ENCODE measurements around the gene PHF14. TPM values are rescaled to one million over a fixed set of nuclear protein-coding genes. Genes with fewer than 3 reads are reported as not detected.
"Not testable (repeated sequence)": the region's sequence is repeated elsewhere in the genome, so short reads cannot be mapped to it uniquely, and the experiment has no call there.

Gene PHF14
- total RNA-seq, 1 experiment from 2014 or later, result 182 TPM

DNA sequence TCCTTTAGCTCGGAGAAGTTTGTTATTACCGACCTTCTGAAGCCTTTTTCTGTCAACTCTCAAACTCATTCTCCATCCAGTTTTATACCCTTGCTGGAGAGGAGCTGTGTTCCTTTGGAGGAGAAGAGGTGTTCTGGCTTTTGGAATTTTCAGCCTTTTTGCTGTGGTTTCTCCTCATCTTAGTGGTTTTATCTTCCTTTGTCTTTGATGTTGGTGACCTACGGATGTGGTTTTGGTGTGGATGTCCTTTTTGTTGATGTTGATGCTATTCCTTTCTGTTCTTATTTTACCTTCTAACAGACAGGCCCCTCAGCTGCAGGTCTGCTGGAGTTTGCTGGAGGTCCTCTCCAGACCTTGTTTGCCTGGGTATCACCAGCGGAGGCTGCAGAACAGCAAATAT is 8.7 kb upstream of the PHF14 start:
- H2AFZ ChIP-seq (ENCODE audit: low read length); H3K9ac ChIP-seq (ENCODE audit: low read length); H3K4me2 ChIP-seq (ENCODE audit: low read depth, low read length, poor library complexity, severe bottlenecking): not testable (repeated sequence)

GRCh38 chr7:10972174-10972573 is 1.5 kb upstream of the PHF14 start:
- no peaks in the 10 kb centered on the region for H4K20me1 ChIP-seq (ENCODE audit: insufficient read depth, low read depth, low read length)
- H3K4me2 ChIP-seq (ENCODE audit: low read depth, low read length, poor library complexity, severe bottlenecking), result peak overlapping the region; percentile 40
- no peak overlapping the region for H3K4me3 ChIP-seq (ENCODE audit: low read length)
- H3K27ac ChIP-seq (ENCODE audit: low read length), result peak overlapping the region; percentile 83
- no peaks in the 10 kb centered on the region for H3K9me2 ChIP-seq (replicated peaks; ENCODE audit: insufficient read depth, low read length)
- no peak overlapping the region; the same call in 1 of the 2 replicates for H3K9ac ChIP-seq (ENCODE audit: low read length)
- peaks cover 47% of the 10 kb centered on the region for H3K4me1 ChIP-seq (ENCODE audit: low read length)
- H3K27me3 ChIP-seq (ENCODE audit: low read length), result no peaks in the 10 kb centered on the region
- H3K79me2 ChIP-seq (ENCODE audit: low read length), result peaks cover 33% of the 10 kb centered on the region
- no peak for DNase-seq
- H2AFZ ChIP-seq (ENCODE audit: low read length), result no peak overlapping the region
- peaks cover 19% of the 10 kb centered on the region for H3K36me3 ChIP-seq (ENCODE audit: insufficient read depth, low read length)
- no peaks in the 10 kb centered on the region for H3K9me3 ChIP-seq (ENCODE audit: low read length)

More for the DNA sequence above, 8.7 kb upstream of the PHF14 start:
- H4K20me1 ChIP-seq (ENCODE audit: insufficient read depth, low read depth, low read length); H3K9me3 ChIP-seq (ENCODE audit: low read length); H3K9me2 ChIP-seq (replicated peaks; ENCODE audit: insufficient read depth, low read length); H3K4me3 ChIP-seq (ENCODE audit: low read length); DNase-seq; H3K4me1 ChIP-seq (ENCODE audit: low read length); H3K27ac ChIP-seq (ENCODE audit: low read length); H3K79me2 ChIP-seq (ENCODE audit: low read length); H3K36me3 ChIP-seq (ENCODE audit: insufficient read depth, low read length); H3K27me3 ChIP-seq (ENCODE audit: low read length): not testable (repeated sequence)

- no peaks in the 10 kb centered on the region for H3K27me3 ChIP-seq (ENCODE audit: low read length)
- H3K9me2 ChIP-seq (replicated peaks; ENCODE audit: insufficient read depth, low read length), result no peaks in the 10 kb centered on the region
- peak overlapping the region; percentile 97 for H3K9ac ChIP-seq (ENCODE audit: low read length)
- peak; percentile 72 for DNase-seq
- peak overlapping the region; percentile 74 for H3K4me2 ChIP-seq (ENCODE audit: low read depth, low read length, poor library complexity, severe bottlenecking)
- H3K27ac ChIP-seq (ENCODE audit: low read length), result peak overlapping the region; percentile 91
- H2AFZ ChIP-seq (ENCODE audit: low read length), result no peak overlapping the region
- H3K36me3 ChIP-seq (ENCODE audit: insufficient read depth, low read length), result peaks cover 35% of the 10 kb centered on the region
- H3K4me3 ChIP-seq (ENCODE audit: low read length), result peak overlapping the region; percentile 92
- H3K4me1 ChIP-seq (ENCODE audit: low read length), result peaks cover 55% of the 10 kb centered on the region
- H3K79me2 ChIP-seq (ENCODE audit: low read length), result peaks cover 53% of the 10 kb centered on the region
- H4K20me1 ChIP-seq (ENCODE audit: insufficient read depth, low read depth, low read length), result no peaks in the 10 kb centered on the region
- H3K9me3 ChIP-seq (ENCODE audit: low read length), result no peaks in the 10 kb centered on the region
These were observed 555 bp downstream of the PHF14 start for GRCh38 chr7:10973942-10974911.

DNA sequence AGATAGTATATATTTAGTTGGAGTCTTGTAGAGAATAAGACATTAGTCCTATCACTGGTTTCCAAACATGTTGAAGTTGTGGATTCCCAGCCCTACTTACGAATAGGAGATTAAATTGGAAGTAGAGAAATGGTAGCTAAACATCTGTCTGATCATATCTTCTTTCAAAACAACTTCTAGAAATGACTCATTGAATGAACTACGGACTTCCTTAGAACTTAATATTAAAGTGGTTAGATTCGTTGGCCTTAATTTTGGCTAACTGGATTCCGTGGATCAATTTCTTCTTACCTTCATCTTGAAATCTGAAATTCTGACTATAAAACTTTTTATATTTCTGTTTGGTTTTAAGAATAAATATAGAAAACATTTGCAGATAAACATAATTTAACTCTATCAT is 3.4 kb downstream of the PHF14 start:
- Histone ChIP-seq H3K27me3 (ENCODE audit: low read length) (no peaks in the 10 kb centered on the region), H3K27ac (ENCODE audit: low read length) (peak overlapping the region; percentile 91), H3K79me2 (ENCODE audit: low read length) (peaks cover 82% of the 10 kb centered on the region), H3K9me3 (ENCODE audit: low read length) (no peaks in the 10 kb centered on the region), H3K36me3 (ENCODE audit: insufficient read depth, low read length) (peaks cover 62% of the 10 kb centered on the region), H3K4me1 (ENCODE audit: low read length) (peaks cover 46% of the 10 kb centered on the region), H4K20me1 (ENCODE audit: insufficient read depth, low read depth, low read length) (no peaks in the 10 kb centered on the region), H3K9me2 (replicated peaks; ENCODE audit: insufficient read depth, low read length) (no peaks in the 10 kb centered on the region), H3K4me3 (ENCODE audit: low read length) (peak overlapping the region; percentile 92; the same call in 1 of the 2 replicates), H3K9ac (ENCODE audit: low read length) (no peak overlapping the region), H3K4me2 (ENCODE audit: low read depth, low read length, poor library complexity, severe bottlenecking) (peak overlapping the region; percentile 74), H2AFZ (ENCODE audit: low read length) (no peak overlapping the region)
- no peak for DNase-seq

- no peaks in the 10 kb centered on the region for H3K27me3 ChIP-seq (ENCODE audit: low read length)
- H3K4me2 ChIP-seq (ENCODE audit: low read depth, low read length, poor library complexity, severe bottlenecking), result no peak overlapping the region
- H3K27ac ChIP-seq (ENCODE audit: low read length), result no peak overlapping the region
- H3K9me2 ChIP-seq (replicated peaks; ENCODE audit: insufficient read depth, low read length), result no peaks in the 10 kb centered on the region
- peaks cover 84% of the 10 kb centered on the region for H3K36me3 ChIP-seq (ENCODE audit: insufficient read depth, low read length)
- H4K20me1 ChIP-seq (ENCODE audit: insufficient read depth, low read depth, low read length), result no peaks in the 10 kb centered on the region
- H3K4me3 ChIP-seq (ENCODE audit: low read length), result no peak overlapping the region
- H3K9ac ChIP-seq (ENCODE audit: low read length), result no peak overlapping the region
- H2AFZ ChIP-seq (ENCODE audit: low read length), result no peak overlapping the region
- H3K9me3 ChIP-seq (ENCODE audit: low read length), result no peaks in the 10 kb centered on the region
- DNase-seq, result no peak
- H3K79me2 ChIP-seq (ENCODE audit: low read length), result peaks cover 90% of the 10 kb centered on the region
- peaks cover 16% of the 10 kb centered on the region for H3K4me1 ChIP-seq (ENCODE audit: low read length)
These were observed 7.6 kb downstream of the PHF14 start for GRCh38 chr7:10981317-10981716.

GRCh38 chr7:10990748-10991147 is 17.1 kb downstream of the PHF14 start:
- H3K27me3 ChIP-seq (ENCODE audit: low read length); H3K9ac ChIP-seq (ENCODE audit: low read length); H3K4me2 ChIP-seq (ENCODE audit: low read depth, low read length, poor library complexity, severe bottlenecking); DNase-seq; H3K9me3 ChIP-seq (ENCODE audit: low read length); H3K27ac ChIP-seq (ENCODE audit: low read length); H4K20me1 ChIP-seq (ENCODE audit: insufficient read depth, low read depth, low read length); H2AFZ ChIP-seq (ENCODE audit: low read length); H3K4me3 ChIP-seq (ENCODE audit: low read length); H3K4me1 ChIP-seq (ENCODE audit: low read length); H3K9me2 ChIP-seq (replicated peaks; ENCODE audit: insufficient read depth, low read length): not testable (repeated sequence)
- Histone ChIP-seq H3K36me3 (ENCODE audit: insufficient read depth, low read length) (peaks cover 67% of the 10 kb centered on the region), H3K79me2 (ENCODE audit: low read length) (peaks cover 84% of the 10 kb centered on the region)

DNA sequence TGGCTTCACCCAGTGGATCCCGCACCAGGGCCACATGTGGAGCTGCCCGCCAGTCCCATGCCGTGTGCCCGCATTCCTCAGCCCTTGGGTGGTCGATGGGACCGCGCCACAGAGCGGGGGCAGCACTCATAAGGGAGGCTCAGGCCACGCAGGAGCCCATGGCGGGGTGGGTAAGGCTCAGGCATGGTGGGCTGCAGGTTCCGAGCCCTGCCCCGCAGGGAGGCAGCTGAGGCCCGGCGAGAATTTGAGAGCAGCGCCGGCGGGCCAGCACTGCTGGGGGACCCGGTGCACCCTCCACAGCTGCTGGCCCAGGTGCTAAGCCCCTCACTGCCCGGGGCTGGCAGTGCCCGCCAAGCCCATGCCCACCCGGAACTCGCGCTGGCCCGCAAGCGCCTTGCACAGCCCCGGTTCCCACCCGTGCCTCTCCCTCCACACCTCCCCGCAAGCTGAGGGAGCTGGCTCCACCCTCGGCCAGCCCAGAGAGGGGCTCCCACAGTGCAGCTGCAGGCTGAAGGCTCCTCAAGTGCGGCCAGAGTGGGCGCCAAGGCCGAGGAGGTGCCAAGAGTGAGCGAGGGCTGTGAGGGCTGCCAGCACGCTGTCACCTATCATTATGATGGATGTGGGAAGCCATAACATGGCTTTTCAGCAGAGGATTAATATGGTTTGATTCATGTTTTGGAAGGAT is 22.0 kb downstream of the PHF14 start:
- not testable (repeated sequence) for DNase-seq; H3K9ac ChIP-seq (ENCODE audit: low read length)
- H3K79me2 ChIP-seq (ENCODE audit: low read length), result peaks cover 88% of the 10 kb centered on the region

More for the DNA sequence above, 22.0 kb downstream of the PHF14 start:
- Histone ChIP-seq H3K4me1 (ENCODE audit: low read length) (peaks cover 14% of the 10 kb centered on the region), H3K36me3 (ENCODE audit: insufficient read depth, low read length) (peaks cover 66% of the 10 kb centered on the region), H4K20me1 (ENCODE audit: insufficient read depth, low read depth, low read length) (peaks cover 20% of the 10 kb centered on the region)
- not testable (repeated sequence) for H3K27me3 ChIP-seq (ENCODE audit: low read length); H3K9me3 ChIP-seq (ENCODE audit: low read length); H2AFZ ChIP-seq (ENCODE audit: low read length); H3K4me3 ChIP-seq (ENCODE audit: low read length); H3K4me2 ChIP-seq (ENCODE audit: low read depth, low read length, poor library complexity, severe bottlenecking); H3K27ac ChIP-seq (ENCODE audit: low read length); H3K9me2 ChIP-seq (replicated peaks; ENCODE audit: insufficient read depth, low read length)

Measured in Karpas-422 (cell line).